ENCODE results near the gene JCAD.

The JCAD gene

GRCh38 chr10:30073045-30073766 is 13.8 kb upstream of the JCAD start:
- no peak overlapping the region for H3K9ac ChIP-seq
- no peak overlapping the region for H3K27ac ChIP-seq
- peaks cover 8% of the 10 kb centered on the region for H3K4me1 ChIP-seq (ENCODE audit: low read depth, poor library complexity, severe bottlenecking)
- H3K4me2 ChIP-seq: no peak overlapping the region
- no peak overlapping the region for H2AFZ ChIP-seq (ENCODE audit: low read depth)
- H3K4me3 ChIP-seq (IDR thresholded peaks at IDR 0.05; ENCODE audit: insufficient read depth, low read depth, low read length): no peak overlapping the region
- H3K36me3 ChIP-seq (ENCODE audit: insufficient read depth): no peaks in the 10 kb centered on the region
- no peaks in the 10 kb centered on the region for H3K27me3 ChIP-seq (ENCODE audit: insufficient read depth, low read depth)
- no peaks in the 10 kb centered on the region for H3K79me2 ChIP-seq (ENCODE audit: insufficient read depth, low read depth)
- TF ChIP-seq, protein P1, sequence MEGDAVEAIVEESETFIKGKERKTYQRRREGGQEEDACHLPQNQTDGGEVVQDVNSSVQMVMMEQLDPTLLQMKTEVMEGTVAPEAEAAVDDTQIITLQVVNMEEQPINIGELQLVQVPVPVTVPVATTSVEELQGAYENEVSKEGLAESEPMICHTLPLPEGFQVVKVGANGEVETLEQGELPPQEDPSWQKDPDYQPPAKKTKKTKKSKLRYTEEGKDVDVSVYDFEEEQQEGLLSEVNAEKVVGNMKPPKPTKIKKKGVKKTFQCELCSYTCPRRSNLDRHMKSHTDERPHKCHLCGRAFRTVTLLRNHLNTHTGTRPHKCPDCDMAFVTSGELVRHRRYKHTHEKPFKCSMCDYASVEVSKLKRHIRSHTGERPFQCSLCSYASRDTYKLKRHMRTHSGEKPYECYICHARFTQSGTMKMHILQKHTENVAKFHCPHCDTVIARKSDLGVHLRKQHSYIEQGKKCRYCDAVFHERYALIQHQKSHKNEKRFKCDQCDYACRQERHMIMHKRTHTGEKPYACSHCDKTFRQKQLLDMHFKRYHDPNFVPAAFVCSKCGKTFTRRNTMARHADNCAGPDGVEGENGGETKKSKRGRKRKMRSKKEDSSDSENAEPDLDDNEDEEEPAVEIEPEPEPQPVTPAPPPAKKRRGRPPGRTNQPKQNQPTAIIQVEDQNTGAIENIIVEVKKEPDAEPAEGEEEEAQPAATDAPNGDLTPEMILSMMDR (conservative IDR thresholded peaks at IDR 0.05; ENCODE audit: low read depth, low read length): no peak
- H4K20me1 ChIP-seq (ENCODE audit: insufficient read depth): no peaks in the 10 kb centered on the region

GRCh38 chr10:30072068-30072467 is 12.7 kb upstream of the JCAD start:
- Histone ChIP-seq H3K79me2 (ENCODE audit: insufficient read depth, low read depth) (no peaks in the 10 kb centered on the region), H3K36me3 (ENCODE audit: insufficient read depth) (no peaks in the 10 kb centered on the region), H3K4me1 (ENCODE audit: low read depth, poor library complexity, severe bottlenecking) (peaks cover 8% of the 10 kb centered on the region), H3K4me3 (IDR thresholded peaks at IDR 0.05; ENCODE audit: insufficient read depth, low read depth, low read length) (no peak overlapping the region), H3K9ac (no peak overlapping the region), H3K27me3 (ENCODE audit: insufficient read depth, low read depth) (no peaks in the 10 kb centered on the region), H2AFZ (ENCODE audit: low read depth) (no peak overlapping the region), H3K4me2 (no peak overlapping the region), H3K27ac (no peak overlapping the region), H4K20me1 (ENCODE audit: insufficient read depth) (no peaks in the 10 kb centered on the region)
- TF ChIP-seq, protein P1 (conservative IDR thresholded peaks at IDR 0.05; ENCODE audit: low read depth, low read length): no peak

DNA sequence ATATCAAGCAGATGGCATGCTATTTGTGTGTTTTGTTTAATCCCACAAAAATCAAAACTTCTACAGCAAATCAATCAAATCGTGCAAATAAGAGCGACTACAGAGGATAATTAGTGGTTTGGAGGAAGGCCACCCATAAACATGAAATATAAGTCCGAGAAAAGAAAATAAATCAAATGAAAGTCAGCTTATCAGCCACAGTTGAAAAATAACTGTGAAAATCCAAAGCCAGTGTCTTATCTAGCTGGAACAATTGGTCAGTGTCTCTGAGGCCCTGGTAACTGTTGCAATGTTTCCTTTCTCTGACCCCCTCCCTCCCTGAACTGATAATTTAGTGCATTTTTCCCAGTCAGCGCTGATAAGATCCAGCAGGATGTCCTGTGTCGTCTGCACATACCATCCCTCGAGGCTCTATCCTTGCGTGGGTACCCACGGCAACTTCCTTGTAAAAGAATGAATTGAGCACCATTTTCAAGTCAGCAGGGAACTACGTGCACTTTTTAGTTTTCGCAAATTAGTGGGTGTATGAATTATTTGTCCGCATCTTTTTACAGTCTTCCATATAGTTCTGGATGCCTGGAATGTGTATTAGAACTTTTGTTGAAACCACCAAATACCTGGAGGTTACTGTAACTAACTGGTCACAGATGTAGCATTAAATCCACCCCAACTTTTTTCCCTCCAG is 10.8 kb upstream of the JCAD start:
- Histone ChIP-seq H3K27me3 (ENCODE audit: insufficient read depth, low read depth) (no peaks in the 10 kb centered on the region), H3K4me1 (ENCODE audit: low read depth, poor library complexity, severe bottlenecking) (no peaks in the 10 kb centered on the region), H4K20me1 (ENCODE audit: insufficient read depth) (no peaks in the 10 kb centered on the region), H3K27ac (no peak overlapping the region), H3K4me3 (IDR thresholded peaks at IDR 0.05; ENCODE audit: insufficient read depth, low read depth, low read length) (no peak overlapping the region), H3K79me2 (ENCODE audit: insufficient read depth, low read depth) (no peaks in the 10 kb centered on the region), H3K9ac (no peak overlapping the region), H3K4me2 (no peak overlapping the region), H3K36me3 (ENCODE audit: insufficient read depth) (no peaks in the 10 kb centered on the region), H2AFZ (ENCODE audit: low read depth) (no peak overlapping the region)
- TF ChIP-seq, protein P1 (conservative IDR thresholded peaks at IDR 0.05; ENCODE audit: low read depth, low read length): no peak

GRCh38 chr10:30068492-30069223 is 9.3 kb upstream of the JCAD start:
- TF ChIP-seq, protein P1 (conservative IDR thresholded peaks at IDR 0.05; ENCODE audit: low read depth, low read length): no peak
- H3K36me3 ChIP-seq (ENCODE audit: insufficient read depth): no peaks in the 10 kb centered on the region
- H3K9ac ChIP-seq: no peak overlapping the region
- no peaks in the 10 kb centered on the region for H4K20me1 ChIP-seq (ENCODE audit: insufficient read depth)
- no peaks in the 10 kb centered on the region for H3K79me2 ChIP-seq (ENCODE audit: insufficient read depth, low read depth)
- no peak overlapping the region for H2AFZ ChIP-seq (ENCODE audit: low read depth)
- no peaks in the 10 kb centered on the region for H3K27me3 ChIP-seq (ENCODE audit: insufficient read depth, low read depth)
- no peak overlapping the region for H3K4me2 ChIP-seq
- H3K27ac ChIP-seq: no peak overlapping the region
- H3K4me1 ChIP-seq (ENCODE audit: low read depth, poor library complexity, severe bottlenecking): no peaks in the 10 kb centered on the region
- no peak overlapping the region for H3K4me3 ChIP-seq (IDR thresholded peaks at IDR 0.05; ENCODE audit: insufficient read depth, low read depth, low read length)

Measured in KMS-11 (cell line).